Activated CD4-positive, alpha-beta T cell treated with anti-CD3 and anti-CD28 coated beads, Interleukin-2, amount 50 U/mL, for 48 hours (primary cell): ENCODE data around the gene ADGRG3.

Source experiments
- DNase-seq, 2 experiments: peaks; one replicate each; pipeline ENCODE4 v3.0.0-alpha.2; 2020

Gene ADGRG3

DNA sequence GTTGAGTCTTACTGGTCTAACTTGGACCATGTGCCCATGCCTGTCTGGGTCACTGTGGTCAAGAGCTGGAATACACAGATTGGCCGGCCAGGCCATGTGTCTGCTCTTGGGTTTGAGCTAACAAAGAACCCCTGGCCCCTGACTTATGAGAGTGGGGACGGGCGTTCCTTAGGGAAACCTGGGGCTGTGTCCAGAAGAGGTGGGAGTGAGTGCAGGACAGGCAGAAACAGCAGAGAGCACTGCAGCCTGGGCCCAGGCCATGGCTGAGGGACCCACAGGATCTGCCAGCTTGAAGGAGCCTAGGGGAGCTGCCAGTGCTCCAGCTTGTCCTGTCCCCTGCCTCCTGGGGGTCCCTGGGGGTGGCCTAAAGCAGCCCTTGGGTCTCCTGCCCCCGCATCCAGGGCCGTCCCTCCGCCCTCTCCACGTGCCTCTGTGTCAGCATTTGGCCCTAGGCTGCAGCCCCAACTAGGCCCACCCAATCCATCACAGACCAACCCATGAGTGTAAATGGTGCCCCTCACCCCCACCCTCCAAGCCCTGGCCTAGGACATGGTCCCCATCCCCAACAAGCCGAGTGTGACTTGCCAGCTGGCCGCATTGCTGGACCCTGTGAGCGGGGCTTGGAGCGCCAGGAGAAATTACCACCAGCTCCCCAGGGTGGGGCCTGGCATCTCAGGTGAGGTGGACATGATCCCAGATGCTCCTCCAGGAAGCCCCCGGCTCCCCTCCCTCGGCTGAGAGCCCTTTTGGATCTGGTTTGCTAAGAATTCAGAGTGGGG, 14.0 kb downstream of the ADGRG3 start:
- DNase-seq = no peak

DNA sequence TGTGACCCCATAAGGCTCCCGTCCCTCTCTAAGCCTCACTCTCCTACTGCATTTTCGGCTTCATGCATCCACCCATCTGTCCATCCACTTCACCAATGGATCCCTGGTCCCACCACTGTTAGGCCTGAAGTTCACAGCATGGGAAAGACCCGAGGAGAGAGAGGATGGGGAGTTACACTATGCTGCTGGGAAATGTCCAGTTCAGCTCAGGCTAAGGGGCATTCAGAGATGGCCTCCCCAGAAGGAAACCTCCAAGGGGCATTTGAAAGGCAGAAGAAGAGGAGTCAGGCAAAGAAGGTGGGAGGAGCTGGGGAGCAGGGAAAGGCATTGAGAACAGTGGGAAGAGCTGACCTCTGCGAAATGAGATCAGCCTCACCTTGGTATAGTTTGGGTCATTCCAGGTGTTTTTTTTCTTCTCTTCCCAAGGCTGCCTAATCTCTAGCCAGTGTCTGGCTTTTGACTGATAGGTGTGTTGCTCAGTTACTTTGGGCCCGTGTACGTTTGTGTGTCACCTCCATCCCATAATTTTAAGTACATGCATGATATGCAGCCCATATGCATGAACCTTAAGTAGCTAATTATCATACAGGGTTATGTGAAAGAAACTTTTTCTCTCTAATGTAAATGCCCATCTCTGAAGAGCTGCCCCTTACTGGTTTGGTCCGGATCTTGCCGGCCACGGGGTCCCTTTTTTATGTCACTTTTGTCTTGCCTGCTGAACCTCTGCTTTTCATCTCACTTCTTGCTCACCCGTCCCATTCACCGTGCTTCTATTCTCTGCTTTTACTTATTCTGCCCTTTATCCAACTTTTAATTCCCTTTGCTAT, 14.9 kb downstream of the ADGRG3 start:
- DNase-seq = no peak

DNA sequence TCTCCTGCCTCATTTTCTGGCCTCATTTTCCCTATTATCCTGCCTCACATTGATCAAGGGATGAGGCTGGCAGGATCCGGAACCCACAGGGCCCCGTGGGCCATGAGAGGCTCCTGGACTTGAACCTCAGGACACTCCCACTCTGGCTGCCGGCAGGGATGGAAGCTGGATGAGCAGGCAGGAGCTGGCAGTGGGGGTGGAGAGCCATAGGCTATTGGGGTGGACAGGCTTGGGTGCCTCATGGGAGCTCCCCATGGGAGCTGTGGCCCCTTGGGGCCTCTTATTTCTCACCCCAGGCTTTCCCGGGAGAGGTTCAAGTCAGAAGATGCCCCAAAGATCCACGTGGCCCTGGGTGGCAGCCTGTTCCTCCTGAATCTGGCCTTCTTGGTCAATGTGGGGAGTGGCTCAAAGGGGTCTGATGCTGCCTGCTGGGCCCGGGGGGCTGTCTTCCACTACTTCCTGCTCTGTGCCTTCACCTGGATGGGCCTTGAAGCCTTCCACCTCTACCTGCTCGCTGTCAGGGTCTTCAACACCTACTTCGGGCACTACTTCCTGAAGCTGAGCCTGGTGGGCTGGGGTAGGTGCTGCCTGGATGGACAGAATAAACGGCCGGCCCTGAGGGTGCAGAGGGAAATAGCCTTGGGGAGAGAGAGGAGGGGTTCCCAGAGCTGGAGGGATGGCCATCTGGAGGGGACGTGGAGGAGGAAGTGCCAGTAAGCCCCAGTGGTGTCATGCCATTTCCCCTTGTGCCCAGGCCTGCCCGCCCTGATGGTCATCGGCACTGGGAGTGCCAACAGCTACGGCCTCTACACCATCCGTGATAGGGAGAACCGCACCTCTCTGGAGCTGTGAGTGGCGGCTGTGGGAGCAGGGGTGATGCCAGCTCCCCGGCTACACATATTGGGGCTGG, 15.8 kb downstream of the ADGRG3 start:
- DNase-seq = no peak

DNA sequence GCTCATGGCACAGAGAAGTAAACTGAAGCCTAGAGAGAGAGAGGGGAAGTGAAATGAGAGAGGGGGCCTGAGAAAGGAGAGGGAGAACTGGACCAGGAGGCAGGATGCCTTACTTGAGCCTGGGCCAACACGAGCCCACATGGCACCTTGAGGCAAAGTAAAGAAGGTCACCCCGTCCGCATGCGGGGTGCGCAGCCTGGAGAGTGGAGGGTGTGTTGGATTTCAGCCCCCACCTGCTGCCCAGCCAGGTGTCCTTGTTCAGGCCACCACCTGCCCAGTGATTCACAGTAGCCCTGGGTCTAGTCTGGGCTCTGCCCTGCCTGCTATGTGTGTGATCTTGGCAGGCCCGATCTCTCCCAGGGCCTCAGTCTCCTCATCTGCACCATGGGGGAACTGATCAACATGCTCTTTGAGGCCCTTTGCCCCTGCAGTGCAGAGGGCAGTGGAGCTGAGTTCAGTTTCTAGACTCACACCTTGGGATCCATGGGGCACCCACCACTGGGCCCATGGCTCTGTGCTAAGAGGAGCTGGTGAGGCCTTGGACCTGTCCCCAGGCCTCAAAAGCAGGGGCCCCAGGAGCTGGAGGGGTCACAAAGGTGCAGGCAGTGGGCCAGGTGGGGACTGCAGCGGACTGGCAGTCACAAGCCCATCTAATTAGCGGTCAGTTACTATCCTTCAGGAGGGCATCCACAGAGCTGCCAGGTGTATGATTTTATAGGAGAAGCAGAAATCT, 16.7 kb downstream of the ADGRG3 start:
- no peak for DNase-seq

DNA sequence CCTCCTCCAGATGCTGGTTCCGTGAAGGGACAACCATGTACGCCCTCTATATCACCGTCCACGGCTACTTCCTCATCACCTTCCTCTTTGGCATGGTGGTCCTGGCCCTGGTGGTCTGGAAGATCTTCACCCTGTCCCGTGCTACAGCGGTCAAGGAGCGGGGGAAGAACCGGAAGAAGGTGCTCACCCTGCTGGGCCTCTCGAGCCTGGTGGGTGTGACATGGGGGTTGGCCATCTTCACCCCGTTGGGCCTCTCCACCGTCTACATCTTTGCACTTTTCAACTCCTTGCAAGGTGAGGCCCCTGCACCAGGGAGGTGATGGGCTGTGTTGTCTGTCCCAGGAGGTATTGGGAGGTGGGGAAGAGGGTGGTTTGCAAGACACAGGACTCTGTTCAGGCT, 17.5 kb downstream of the ADGRG3 start:
- DNase-seq = no peak

DNA sequence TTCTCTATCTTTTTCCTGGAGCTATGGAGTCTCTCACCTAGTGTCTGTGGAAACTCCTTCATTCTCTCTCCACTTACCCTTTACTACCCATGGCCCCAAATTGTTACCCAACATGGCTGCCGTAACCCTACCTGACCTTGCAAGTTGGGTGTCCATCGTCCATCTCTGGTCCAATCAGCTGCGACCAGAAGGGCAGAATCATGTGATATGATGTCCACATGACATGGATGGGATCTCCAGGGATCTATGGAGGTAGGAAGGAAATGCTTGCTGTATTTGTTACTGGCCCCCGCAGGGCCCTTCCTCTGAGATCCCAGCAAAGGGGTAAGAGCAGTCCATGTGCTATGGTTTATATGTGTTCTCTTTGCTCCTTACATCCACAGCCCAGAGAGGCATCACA, 18.5 kb downstream of the ADGRG3 start:
- no peak for DNase-seq

DNA sequence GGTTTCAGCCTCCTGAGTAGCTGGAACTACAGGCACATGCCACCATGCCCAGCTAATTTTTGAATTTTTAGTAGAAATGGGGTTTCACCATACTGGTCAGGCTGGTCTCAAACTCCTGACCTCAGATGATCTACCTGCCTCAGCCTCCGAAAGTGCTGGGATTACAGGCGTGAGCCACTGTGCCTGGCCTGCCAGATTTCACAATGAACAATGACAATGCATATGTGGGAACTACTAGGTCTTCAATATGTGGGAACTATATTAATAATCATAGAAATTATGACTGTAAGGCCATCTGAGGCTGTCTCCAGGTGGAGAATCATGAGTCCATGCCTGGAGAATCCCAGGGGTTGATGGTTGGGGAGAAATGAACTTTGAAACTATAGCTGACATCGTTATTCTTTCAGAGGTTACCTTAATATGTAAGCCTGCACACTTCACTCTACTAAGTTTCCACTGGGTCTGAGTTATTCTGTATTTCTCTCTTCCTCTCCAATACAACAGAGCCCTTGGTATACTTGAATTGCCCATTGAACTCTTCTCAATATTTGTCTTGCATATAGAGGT, 19.3 kb downstream of the ADGRG3 start:
- DNase-seq = no peak

DNA sequence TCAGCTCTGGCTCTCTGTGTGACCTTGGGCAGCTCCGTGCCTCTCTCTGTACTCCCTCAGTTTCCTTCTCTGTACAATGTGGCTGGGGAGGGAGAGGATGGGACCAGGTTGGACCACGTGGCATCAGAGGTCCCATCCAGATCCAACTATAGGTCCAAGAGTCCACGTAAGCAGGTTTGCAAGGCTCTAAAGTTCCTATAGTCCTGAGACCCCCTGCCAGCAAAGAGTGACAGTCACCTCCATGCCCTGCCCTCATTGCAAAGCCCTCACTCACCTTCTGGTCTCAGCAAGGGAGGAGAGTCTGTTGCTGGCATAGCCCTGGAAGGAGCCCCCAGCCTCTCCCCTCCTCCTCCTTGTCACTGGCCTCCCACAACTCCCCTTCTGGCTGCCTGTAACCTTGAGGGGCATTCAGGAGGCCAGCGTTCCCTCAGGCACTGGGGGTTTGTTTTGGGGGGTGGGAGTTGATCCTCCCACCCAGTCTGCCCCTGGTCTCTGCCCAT, 20.4 kb downstream of the ADGRG3 start:
- no peak for DNase-seq

DNA sequence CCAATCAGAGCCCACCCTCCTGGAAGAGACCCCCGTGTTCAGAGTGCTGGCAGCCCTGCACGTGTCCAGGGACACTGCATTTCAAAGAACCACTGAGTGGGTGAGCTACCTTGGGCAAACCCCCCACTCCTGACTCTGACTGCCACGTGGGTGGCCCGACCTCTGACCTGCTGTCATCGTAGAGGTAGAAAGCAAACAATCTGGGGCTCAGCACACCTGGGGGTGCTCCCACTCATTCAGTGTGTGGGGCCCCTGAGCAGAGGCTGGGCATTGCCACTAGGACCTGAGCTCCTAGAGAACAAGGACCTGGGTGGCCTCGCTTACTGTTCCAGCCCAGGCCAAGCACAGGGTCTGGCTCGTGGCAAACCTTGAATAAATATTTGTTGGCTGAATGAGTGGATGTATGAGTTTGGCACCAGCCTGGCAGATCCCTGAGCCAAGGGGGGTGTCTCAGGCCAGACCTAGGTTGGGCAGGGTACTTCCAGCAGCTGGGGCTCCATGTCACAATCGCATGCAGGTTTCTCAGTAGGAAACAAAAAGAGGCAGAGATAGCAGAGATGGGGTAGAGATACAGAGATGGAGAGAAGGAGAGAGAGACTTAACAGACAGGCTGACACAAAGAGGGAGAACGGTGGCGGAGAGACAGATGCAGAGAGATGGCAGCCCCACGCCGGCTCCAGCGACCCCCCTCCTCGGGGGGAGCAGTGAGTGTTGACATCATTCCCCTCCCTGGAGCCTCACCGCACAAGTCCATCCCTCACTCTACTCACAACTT, 21.1 kb downstream of the ADGRG3 start:
- DNase-seq = no peak

DNA sequence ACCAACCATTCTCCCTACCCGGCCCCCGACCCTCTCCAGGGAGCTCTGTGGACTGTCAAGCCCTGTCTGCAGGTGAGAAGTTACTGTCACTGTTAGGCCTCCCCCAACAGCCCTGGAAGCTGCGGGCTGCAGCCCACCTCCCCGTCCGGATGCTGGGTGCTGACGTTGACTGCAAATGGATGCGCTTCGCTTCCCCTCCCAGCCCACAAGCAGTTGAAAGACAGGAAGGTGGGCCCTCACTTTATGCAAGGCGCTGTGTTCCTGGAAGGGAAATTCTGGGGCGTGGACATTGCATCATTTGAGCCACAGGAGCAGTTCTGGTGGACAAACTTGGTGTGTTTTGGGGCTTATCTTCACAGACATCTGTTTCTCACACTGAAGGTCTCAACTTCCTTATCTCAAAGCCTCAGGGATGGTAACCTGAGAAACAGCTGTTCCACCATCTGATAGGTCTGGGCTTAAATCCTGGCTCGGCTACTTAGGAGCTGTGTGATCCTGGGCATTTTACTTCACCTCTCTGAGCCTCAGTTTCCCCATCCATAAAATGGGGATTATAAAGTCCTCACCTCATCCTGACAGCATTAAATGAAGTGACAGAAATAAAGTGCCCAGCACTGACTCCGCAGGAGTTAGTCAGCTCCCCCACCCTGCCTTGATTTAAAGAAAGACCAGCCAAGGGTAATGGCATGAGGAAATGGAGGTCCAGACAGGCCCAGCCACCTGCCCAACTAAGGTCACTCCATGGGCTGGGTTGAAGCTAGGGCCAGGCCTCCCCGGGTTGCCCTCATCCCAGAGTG, 21.9 kb downstream of the ADGRG3 start:
- DNase-seq = peak in 1 of 2 experiments; percentile 28

DNA sequence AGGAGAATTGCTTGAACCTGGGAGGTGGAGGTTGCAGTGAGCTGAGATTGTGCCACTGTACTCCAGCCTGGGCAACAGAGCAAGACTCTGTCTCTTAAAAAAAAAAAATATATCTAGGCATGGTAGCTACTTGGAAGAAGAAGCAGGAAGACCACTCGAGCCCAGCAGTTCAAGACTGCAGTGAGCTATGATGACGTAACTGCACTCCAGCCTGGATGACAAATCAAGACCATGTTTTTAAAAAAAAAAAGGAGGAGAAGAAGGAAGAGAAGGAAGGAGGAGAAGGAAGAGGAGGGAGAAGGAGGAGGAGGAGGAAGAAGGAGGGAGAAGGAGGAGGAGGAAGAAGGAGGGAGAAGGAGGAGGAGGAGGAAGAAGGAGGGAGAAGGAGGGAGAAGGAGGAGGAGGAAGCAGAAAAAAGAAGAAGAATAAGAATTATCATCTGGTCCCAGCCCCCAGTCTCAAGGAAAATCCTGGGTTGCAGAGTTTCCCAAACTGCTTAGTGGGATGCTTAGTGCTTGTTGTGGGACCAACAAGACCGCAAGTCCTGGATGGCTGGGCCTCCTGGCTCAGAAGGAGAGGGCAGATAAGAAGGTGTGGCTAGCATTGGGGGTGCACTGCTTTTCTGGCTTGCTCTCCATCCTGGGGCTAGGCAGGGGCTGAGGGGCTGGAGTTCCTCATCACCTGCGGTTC, 22.8 kb downstream of the ADGRG3 start:
- no peak for DNase-seq

DNA sequence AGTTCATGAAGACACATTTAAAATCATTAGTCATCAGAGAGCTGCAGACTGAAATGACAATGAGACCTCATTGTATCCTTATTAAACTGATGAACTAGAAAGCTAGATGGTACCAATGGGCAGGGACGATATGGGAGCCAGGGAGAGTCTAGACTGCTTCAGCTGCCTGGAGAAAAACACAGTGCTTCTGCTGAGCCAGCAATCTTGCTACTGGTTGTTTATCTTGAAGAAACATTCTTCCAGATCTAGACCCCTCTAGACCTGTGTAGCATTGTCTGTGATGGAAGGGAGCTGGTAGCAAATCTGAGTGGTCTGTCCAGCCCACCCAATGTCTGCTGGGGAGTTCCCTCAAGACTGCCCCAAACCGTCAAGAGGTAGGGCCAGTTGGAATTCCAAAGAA, 24.5 kb downstream of the ADGRG3 start:
- DNase-seq = no peak

DNA sequence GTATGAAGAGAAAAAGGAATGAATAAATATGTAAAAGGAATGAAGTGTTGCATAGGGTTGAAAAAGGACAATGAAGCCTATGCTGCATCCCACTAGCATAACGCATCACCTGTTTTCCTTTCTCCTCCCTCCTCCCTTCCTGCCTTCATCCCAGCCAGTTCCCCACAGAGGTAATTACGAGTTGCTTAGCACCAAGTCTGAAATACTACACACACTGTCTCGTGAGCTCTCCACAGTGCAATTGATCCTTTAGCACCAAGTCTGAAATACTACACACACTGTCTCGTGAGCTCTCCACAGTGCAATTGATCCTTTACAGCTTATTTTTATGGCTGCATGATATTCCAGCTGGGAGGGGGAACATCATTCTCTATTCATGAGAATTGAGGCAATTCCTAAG, 25.4 kb downstream of the ADGRG3 start:
- DNase-seq = no peak

DNA sequence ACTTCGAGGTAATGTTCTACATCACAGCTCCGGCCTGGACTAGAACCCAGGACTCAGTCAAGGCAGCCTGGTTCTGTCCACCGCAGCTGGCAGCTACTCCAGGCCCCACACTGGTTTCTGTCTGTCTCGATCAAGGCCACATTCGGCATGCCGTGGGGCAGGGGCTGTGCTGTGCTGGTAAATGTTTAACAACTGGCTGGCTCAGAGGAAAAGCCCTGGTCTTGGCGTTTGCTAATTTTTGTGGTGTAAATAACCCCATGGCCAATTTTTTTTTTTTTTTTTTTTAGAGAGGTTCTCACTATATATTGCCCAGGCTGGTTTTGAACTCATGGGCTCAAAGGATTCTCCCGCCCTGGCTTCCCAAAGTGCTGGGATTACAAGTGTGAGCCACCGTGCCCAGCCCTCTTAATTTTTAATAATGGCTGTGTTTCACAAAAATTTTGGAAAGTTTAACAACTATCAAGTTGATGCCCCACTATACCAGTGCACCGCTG, 26.2 kb downstream of the ADGRG3 start:
- no peak for DNase-seq

DNA sequence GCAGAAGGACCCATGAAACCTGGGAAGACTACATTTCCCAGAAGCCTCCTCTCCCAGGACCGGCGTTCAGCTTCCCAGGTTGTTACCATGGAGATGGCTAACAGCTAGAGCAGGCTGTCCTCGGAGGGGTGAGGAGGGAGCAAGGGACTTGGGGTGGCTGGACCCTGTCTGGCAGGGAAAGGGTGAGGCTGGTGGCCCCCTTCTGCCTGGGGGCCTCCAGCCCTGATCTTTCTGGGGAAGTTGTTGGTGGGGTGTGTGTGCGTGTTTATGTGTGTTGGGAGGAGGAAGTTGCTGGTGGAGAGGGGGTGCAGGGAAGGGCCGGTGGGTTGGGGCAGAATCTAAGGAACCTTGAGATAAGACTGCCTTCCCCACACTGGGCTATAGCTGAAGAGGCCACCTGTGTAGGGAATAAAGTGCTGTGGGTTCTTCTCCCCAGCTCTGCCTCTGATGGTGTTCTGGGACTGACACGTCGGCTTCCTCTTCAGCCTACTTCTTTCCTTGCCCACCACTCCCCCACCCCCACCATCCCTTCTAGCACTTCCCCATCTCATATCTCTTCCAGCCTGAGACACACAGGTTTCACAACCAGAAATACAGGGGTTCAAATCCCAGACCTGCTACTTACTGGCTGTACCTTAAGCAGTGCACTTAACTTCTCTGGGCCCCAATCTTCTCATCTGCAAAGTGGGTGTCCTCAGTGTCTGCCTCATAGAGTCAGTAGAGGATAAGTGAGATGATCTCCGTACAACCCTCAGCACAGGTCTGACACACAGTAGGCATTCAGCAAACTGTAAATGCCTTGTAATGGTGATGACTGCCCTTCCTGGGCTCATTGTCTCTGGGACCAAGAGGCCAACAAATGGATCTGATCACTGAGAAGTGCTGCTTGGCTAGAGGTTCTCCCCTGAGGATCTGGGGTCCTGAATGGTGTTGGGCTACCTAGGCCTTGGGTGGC, 26.9 kb downstream of the ADGRG3 start, which contains the start of gene DRC7:
TSS of gene DRC7 (plus strand) at position 82 of the 955 bp plus-strand sequence. CDS start 3,144 bp downstream, outside the sequence.
- peak in 1 of 2 experiments; percentile 25 for DNase-seq

DNA sequence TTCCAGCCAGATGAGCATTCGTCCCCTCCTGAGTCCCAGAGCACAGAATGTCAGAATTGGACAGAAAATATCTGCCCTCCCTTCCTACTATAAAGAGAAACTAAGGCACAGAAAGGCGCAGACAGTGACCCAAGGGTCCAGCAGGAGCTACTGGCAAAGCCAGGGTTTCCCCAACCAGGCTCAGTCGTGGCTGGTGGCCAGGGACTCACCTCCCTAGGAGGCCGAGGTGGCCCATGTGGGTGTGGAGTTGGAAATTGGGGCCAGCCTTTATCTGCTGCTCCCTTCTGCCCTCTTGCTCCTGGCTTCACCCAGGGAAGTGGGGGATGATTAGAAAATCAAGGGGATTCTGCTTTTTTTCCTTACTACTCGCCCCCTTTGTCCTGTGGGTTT, 27.6 kb downstream of the ADGRG3 start:
- no peak for DNase-seq

DNA sequence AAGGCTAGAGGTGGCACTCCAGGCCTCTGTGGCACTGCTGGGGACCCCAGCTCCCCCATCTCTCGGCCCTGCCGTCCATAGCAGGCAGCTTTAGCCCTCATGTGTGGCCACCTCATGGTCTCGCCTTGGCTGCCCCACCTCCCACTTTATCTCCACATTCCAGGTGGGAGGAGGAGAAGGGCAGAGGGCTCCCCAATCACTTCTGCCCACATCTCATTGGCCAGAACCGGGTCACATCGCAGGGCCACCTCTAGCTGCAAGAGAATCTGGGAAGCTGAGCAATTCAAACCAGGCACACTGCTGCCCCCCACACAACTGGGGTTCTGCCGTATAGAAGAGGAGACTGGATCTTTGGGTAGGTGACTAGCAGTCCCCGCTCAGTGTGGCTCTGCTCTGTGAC, 28.1 kb downstream of the ADGRG3 start:
- DNase-seq = no peak
